Hepatocyte (in vitro differentiated cells): ENCODE results near the gene CDH12. TPM values are rescaled to one million over a fixed set of nuclear protein-coding genes. Genes with fewer than 3 reads are reported as not detected.

Experiments used
- DNase-seq: peaks from one replicate; pipeline ENCODE4 v3.0.0-alpha.2; 2016; ENCODE audit warnings: low spot score
- H2AFZ ChIP-seq: fragments of 200-600 bp; sonication (generic); 2 replicates; pipeline ENCODE4 v1.6.0; 2016; ENCODE audit warnings: antibody characterized with exemption, mild to moderate bottlenecking
- H3K27ac ChIP-seq: fragments of 200-600 bp; sonication (generic); 2 replicates; pipeline ENCODE4 v1.5.1; 2016; ENCODE audit warnings: mild to moderate bottlenecking
- H3K27me3 ChIP-seq: fragments of 200-600 bp; sonication (generic); 2 replicates; pipeline ENCODE4 v1.6.1; 2016
- H3K36me3 ChIP-seq: fragments of 200-600 bp; sonication (generic); replicated peaks from 2 replicates; pipeline ENCODE4 v1.5.1; 2016; ENCODE audit warnings: low read depth; ENCODE audit not compliant: insufficient read depth
- H3K4me1 ChIP-seq: fragments of 200-600 bp; sonication (generic); 2 replicates; pipeline ENCODE4 v1.5.1; 2016; ENCODE audit warnings: mild to moderate bottlenecking, moderate library complexity; ENCODE audit not compliant: insufficient read depth
- H3K4me2 ChIP-seq: fragments of 200-600 bp; sonication (generic); 2 replicates; pipeline ENCODE4 v1.6.0; 2016
- H3K4me3 ChIP-seq: fragments of 200-600 bp; sonication (generic); 2 replicates; pipeline ENCODE4 v1.5.1; 2016; ENCODE audit warnings: mild to moderate bottlenecking
- H3K79me2 ChIP-seq: fragments of 200-600 bp; sonication (generic); 2 replicates; pipeline ENCODE4 v1.6.0; 2017; ENCODE audit warnings: mild to moderate bottlenecking
- H3K9me2 ChIP-seq: fragments of 200-600 bp; sonication (generic); replicated peaks from 2 replicates; pipeline ENCODE4 v1.6.0; 2017; ENCODE audit warnings: mild to moderate bottlenecking; ENCODE audit not compliant: insufficient read depth
- H3K9me3 ChIP-seq: fragments of 200-600 bp; sonication (generic); 2 replicates; pipeline ENCODE4 v1.5.1; 2016; ENCODE audit warnings: low read depth, mild to moderate bottlenecking
- H4K20me1 ChIP-seq: fragments of 200-600 bp; sonication (generic); 2 replicates; pipeline ENCODE4 v1.6.0; 2016; ENCODE audit warnings: mild to moderate bottlenecking; ENCODE audit not compliant: insufficient read depth, poor library complexity, severe bottlenecking
- EZH2 ChIP-seq: fragments of 200-600 bp; sonication (generic); IDR thresholded peaks from 2 replicates; pipeline ENCODE4 v1.6.1; 2016; ENCODE audit warnings: antibody characterized with exemption, mild to moderate bottlenecking, borderline replicate concordance
- EZH2phosphoT487 ChIP-seq: fragments of 200-600 bp; sonication (generic); IDR thresholded peaks from one replicate; pipeline ENCODE4 v1.6.1; 2018; ENCODE audit warnings: antibody characterized with exemption, mild to moderate bottlenecking, low read depth, moderate library complexity; ENCODE audit not compliant: unreplicated experiment, severe bottlenecking
- WGBS: methylation state at CpG from one replicate; pipeline ENCODE4 v1.1.6; 2016; ENCODE audit warnings: low lambda C conversion rate; ENCODE audit errors: missing lambda C conversion rate; 5-methylcytosine and 5-hydroxymethylcytosine counted together
- polyA plus RNA-seq: library from polyadenylated mRNA; unstranded; fragments of >200 nt; fragmentation: Nextera tagmentation; extraction: Ambion mirVana; gene quantifications from 2 replicates; pipeline ENCODE4 v1.2.1, GENCODE V29; 2016
- total RNA-seq: library from RNA; depleted of rRNA; stranded (reverse); fragments of >200 nt; gene quantifications from 2 replicates; pipeline ENCODE4 v1.2.3, GENCODE V29; 2014
- TF ChIP-seq, protein P1 (sequence below): fragments of 200-600 bp; sonication (generic); IDR thresholded peaks from 2 replicates; pipeline ENCODE4 v1.5.1; 2016; ENCODE audit warnings: antibody characterized with exemption, mild to moderate bottlenecking; ENCODE audit not compliant: poor library complexity

CDH12 gene
- total and polyA plus RNA-seq, 2 experiments from 2014 or later = 15.4 to 44.5 TPM

DNA sequence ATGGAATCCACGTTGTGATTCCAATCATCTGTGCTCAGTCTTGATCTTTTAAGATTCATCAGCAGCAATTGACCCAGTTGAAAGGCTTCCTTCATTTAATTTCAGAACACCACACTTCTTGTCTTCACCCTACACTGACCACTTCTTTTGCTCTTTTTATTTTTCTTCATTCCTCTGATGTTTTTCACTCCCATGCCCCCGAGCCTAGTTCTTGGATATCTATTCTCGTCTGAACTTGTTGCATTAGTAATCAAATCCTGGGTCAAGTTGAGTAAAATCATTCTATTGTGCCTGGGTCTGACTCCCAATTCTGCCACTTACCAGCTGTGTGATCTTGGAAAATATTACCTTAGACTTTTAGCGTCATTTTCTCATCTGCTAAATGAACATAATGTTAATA lies 356.5 kb downstream of the CDH12 start:
- Histone ChIP-seq H3K27me3 (no peaks in the 10 kb centered on the region), H3K9me3 (no peaks in the 10 kb centered on the region), H3K36me3 (no peaks in the 10 kb centered on the region), H2AFZ (no peak overlapping the region), H3K4me2 (no peak overlapping the region), H4K20me1 (no peaks in the 10 kb centered on the region), H3K79me2 (no peaks in the 10 kb centered on the region), H3K4me1 (no peaks in the 10 kb centered on the region), H3K9me2 (no peaks in the 10 kb centered on the region), H3K27ac (no peak overlapping the region), H3K4me3 (no peak overlapping the region)
- 69% methylated on average over 4 of the region's 4 CpGs for WGBS
- DNase-seq = no peak
- TF ChIP-seq, protein P1, sequence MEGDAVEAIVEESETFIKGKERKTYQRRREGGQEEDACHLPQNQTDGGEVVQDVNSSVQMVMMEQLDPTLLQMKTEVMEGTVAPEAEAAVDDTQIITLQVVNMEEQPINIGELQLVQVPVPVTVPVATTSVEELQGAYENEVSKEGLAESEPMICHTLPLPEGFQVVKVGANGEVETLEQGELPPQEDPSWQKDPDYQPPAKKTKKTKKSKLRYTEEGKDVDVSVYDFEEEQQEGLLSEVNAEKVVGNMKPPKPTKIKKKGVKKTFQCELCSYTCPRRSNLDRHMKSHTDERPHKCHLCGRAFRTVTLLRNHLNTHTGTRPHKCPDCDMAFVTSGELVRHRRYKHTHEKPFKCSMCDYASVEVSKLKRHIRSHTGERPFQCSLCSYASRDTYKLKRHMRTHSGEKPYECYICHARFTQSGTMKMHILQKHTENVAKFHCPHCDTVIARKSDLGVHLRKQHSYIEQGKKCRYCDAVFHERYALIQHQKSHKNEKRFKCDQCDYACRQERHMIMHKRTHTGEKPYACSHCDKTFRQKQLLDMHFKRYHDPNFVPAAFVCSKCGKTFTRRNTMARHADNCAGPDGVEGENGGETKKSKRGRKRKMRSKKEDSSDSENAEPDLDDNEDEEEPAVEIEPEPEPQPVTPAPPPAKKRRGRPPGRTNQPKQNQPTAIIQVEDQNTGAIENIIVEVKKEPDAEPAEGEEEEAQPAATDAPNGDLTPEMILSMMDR = no peak
- TF ChIP-seq EZH2 (no peak), EZH2phosphoT487 (no peak)

DNA sequence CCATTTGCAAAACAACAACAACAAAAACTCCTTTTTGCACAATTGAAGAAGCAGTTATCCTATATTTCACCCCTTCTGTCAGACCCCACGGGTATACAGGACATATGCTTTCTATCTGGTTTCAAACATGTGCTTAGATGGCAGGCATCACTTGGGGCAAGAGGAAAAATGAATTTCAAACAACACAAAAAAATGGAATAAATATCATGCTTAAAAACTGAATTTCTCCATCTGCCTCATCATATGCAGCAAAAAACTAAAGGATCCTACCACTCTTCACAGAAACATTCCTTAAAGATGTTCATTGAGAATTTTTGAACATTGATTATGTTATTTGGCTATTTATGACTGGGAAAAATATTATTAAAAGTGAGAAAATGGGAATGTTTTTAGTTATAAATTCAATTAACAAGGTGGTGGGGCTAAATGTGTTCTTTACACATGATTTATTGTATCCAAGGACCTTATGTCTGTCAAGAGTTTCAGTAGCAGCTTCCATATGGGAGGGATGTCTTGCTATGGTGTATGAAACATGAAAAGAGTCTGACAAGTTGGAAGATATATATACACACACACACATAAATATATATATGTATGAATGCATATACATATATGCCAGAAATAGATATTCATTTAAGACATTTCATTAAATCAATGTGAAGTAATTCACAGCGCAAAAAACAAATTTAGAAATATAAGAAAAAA lies 358.0 kb downstream of the CDH12 start:
- WGBS = 84% methylated on average over 2 of the region's 2 CpGs

DNA sequence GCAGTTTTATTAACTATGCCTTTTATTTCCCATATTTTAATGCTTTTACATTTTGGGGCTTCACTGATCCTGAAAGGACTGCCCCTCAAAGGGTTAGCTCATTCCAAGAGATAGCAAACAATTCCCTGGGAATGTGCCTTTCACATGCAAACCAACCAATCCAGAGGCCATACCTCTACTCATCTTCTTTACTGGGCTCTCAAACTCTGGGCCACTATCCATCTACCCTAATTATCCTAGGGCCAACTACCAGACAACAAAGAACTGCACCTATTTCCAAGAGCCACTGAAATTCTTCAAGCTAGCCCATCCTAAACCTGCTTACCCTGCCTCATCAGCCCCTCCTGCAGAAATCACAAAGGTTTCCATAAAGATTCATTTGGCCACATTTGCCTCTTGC lies 364.7 kb downstream of the CDH12 start:
- Histone ChIP-seq H3K79me2 (no peaks in the 10 kb centered on the region), H4K20me1 (no peaks in the 10 kb centered on the region), H3K27me3 (no peaks in the 10 kb centered on the region), H3K4me3 (no peak overlapping the region), H3K9me2 (no peaks in the 10 kb centered on the region), H3K9me3 (no peaks in the 10 kb centered on the region), H2AFZ (no peak overlapping the region), H3K4me2 (no peak overlapping the region), H3K4me1 (no peaks in the 10 kb centered on the region), H3K27ac (no peak overlapping the region), H3K36me3 (no peaks in the 10 kb centered on the region)
- TF ChIP-seq EZH2phosphoT487 (no peak), EZH2 (no peak)
- TF ChIP-seq, protein P1 = no peak
- no peak for DNase-seq

More for the DNA sequence above, 358.0 kb downstream of the CDH12 start:
- no peak overlapping the region for H2AFZ ChIP-seq
- H3K4me3 ChIP-seq = no peak overlapping the region
- TF ChIP-seq EZH2phosphoT487 (no peak), EZH2 (no peak)
- TF ChIP-seq, protein P1 = no peak
- no peaks in the 10 kb centered on the region for H3K9me3 ChIP-seq
- H3K9me2 ChIP-seq = no peaks in the 10 kb centered on the region
- no peaks in the 10 kb centered on the region for H3K36me3 ChIP-seq
- no peaks in the 10 kb centered on the region for H4K20me1 ChIP-seq
- no peaks in the 10 kb centered on the region for H3K79me2 ChIP-seq
- H3K27ac ChIP-seq = no peak overlapping the region
- H3K4me1 ChIP-seq = no peaks in the 10 kb centered on the region
- H3K4me2 ChIP-seq = no peak overlapping the region
- no peaks in the 10 kb centered on the region for H3K27me3 ChIP-seq
- no peak for DNase-seq
